ENCODE data around the gene TMEM38A.

The TMEM38A gene, protein sequence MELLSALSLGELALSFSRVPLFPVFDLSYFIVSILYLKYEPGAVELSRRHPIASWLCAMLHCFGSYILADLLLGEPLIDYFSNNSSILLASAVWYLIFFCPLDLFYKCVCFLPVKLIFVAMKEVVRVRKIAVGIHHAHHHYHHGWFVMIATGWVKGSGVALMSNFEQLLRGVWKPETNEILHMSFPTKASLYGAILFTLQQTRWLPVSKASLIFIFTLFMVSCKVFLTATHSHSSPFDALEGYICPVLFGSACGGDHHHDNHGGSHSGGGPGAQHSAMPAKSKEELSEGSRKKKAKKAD

DNA sequence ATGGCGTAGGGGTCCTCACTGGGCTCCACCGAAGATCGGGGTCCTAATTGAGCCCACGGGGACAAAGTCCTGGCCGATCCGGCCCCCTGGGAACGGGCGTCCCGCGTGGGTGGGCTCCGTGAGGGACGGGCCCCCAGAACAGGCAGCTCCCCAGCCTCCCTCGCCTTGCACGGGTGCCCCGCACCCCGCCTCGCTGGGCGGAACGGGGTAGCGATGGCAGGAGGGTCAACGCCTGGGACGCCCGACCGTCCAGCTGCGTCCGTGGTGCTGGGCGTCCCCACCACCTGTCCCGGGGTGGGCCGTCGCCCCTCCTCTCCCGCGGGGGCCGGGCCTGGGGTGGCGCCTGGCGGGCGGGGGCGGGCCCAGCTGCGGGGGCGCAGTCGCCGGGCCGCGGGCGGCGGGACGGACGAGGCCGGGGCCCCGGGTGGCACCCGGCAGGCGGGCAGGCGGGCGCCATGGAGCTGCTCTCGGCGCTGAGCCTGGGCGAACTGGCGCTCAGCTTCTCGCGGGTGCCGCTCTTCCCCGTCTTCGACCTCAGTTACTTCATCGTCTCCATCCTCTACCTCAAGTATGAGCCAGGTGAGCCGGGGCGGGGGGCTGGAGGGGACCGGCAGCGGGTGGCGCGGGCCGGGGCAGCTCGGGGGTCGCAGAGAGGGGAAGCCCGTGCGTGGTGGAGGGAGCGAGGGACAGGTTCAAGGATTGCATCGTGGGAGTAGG lies at the start of gene TMEM38A:
TSS of gene TMEM38A (plus strand) at position 377 of the 717 bp plus-strand sequence. CDS start at position 456, 79 bp downstream.
- DNase-seq: peak; percentile 2

GRCh38 chr19:16612636-16613035 lies 48.3 kb upstream of the TMEM38A start:
- no peak for DNase-seq

DNA sequence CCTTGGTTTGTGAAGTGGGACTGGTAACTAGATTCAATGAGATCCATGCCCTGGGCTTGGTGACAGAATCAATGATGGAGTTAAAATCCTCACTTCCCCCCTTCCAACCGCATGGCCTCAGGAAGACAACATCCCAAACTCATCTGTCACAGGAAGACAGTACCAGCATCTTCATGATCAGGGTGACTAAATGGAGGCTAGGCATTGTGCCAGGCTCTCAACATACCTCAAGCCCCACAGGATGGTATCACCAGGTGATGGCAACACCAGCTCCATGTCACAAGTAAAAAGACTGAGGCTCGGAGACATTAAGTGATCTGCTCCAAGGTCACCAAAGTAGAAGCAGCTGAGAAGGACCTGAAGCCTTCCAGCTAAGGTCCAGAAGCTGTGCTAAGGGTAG lies 47.1 kb upstream of the TMEM38A start:
- DNase-seq: no peak

GRCh38 chr19:16614941-16615340 lies 46.0 kb upstream of the TMEM38A start:
- no peak for DNase-seq

DNA sequence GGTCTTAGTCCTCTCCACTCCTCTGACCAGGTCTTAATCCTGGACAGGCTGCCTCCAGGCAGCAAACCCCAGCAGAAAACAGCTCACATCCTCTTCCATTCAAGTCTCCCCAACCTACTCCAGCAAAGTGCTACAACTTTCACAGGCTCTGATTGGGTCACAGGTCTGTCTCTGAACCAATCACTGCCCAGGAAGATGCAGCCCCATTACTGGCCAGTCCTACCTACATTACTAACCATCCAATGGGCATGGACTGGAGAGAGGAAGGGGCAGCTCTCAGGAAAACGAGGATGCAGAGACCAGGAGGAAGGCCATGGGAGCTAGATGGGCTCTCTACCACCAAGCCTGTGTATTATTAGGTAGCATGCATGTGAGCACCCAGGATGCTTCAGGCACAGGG lies 45.1 kb upstream of the TMEM38A start:
- DNase-seq: no peak

- DNase-seq: no peak
Observed at GRCh38 chr19:16618248-16618647, 42.7 kb upstream of the TMEM38A start.

GRCh38 chr19:16619457-16619856 lies 41.5 kb upstream of the TMEM38A start:
- no peak for DNase-seq

DNA sequence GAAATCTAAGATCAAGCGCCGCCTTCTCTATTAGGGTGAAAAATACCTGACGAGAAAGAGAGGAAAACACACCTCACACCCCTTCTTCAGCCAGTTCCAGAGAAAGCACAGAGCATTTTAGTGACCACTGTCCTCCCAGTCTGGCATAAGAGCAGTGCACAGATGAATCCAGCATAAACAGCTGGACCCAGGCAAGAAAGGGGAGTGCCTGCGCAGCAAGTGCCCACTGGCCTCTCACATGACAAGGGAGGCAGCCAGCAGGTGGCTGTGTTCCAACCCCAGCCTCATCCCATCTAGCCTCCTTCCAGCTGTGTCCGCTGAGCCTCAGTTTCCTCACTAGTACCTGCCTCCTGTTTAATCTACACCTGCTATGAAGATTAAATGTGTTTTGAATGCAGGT lies 40.9 kb upstream of the TMEM38A start:
- no peak for DNase-seq

GRCh38 chr19:16620584-16620983 lies 40.4 kb upstream of the TMEM38A start:
- DNase-seq: no peak

DNA sequence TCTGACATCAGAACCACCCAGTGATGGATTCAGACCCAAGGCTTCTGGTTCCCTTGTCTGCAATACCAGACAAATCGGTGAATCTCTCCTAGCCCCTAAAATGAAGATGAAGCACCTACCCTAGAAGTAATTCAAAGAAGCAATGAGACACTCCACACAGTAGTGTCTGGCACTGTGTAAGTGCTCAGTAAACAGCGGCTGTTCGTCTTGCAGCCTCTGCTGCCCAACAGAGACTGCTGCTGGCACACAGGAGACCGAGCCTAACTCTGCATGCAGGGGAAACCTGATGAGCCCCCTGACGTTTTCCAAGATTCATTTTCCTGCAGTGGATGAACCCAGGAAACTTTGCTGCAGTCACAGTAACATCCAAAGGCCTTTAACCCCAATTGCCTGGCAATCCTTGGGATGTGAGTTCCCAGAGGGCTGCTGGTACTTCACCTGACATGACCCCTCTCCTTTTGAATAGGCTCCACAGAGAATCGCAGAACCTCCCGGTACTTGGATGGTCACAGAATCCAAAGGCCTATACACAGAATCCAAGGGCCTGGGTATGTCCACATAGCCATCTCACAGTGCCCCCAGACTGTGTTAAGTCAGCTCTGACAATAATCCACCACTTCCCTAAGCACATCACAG lies 39.7 kb upstream of the TMEM38A start:
- DNase-seq: no peak

DNA sequence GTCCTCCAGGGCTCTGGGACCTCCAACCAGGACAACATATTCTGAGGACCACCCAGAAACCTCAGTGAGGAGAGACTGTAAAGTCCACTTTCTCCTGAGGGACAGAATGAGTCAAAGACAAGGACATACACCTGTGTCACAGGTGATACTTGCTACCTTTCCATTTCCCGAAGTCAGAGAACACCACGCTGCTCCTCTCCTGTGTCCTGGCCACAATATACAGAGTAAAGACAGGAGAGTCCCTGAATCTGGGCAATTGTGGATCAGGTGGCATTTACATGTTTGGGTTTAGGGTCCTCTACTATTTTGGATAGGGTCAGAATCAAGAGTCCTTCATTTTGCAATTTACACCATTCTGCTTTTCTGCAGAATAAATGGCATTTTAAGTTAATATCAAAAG lies 37.9 kb upstream of the TMEM38A start:
- DNase-seq: no peak

DNA sequence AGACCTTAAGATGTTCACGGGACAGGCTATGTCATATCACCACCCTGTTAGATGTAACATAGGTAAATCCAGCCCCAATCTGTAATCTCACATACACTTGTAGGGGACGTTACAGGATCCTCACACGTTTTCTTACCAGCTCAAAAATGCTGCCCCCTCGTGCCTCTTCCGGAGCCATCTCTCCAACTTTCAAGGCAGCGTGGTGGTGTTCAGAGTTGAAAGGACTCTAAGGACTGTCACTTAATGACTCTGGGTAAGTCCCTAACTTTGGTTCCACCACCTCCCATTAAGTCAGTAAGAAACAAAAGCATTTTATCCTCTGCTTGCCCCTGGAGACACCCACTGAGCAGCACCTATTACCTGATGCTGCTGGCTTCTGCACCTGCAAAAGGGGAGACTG lies 37.4 kb upstream of the TMEM38A start:
- DNase-seq: no peak

DNA sequence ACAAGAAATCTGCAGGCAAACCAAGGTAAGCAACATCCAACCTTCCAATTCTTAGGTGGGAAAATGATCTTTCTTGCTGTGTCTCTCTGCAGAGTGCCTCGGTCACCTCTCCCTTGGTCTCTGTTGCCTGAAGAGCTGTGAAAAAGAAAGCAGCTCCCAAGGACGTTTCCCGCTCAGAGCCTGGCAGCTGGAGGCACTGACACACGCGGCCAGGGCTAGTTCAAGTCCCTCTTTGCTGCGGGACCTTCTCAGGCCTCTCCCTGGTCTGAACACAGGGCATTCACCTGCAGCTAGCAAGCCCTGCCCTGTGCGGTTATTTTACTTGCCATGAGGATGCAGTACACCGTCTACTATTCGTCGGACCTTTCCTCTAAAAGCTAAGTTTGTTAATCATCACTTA lies 36.7 kb upstream of the TMEM38A start:
- no peak for DNase-seq

DNA sequence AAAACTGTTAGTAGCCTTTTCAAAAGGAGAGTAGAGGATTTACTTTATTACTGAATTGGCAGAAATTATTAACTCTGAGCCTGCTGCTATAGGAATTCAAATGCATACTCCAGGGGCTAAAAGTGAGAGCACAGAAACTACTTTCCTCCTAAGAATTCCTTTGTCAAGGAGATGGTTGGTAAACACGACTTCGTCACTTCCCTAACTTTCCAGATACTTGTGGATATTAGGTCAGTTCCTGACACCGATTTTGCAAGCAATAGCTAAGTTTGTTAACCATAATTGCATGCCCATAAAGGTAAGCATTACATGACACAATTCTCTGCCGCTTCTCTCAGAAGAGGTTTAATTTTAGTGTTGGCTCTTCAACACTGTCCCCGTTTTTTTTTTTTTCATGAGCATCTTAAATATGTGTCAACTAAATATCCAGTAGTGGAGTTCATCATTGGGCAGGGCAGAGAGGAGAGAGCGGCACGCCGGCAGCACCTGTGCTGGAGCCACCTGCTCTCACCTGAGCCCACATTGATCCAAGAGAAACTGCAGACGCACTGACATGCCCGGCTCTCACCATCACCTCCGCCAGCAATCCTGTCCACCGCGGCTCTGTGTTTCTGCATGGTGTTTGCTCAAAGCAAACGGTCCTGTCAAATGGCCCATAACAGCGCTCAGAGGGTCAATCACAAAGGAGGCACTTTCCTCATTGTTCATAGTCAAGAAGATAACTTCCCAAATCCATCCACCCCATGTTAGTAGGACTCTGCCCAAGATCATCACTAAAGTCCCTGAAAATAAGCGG lies 35.6 kb upstream of the TMEM38A start:
- no peak for DNase-seq

DNA sequence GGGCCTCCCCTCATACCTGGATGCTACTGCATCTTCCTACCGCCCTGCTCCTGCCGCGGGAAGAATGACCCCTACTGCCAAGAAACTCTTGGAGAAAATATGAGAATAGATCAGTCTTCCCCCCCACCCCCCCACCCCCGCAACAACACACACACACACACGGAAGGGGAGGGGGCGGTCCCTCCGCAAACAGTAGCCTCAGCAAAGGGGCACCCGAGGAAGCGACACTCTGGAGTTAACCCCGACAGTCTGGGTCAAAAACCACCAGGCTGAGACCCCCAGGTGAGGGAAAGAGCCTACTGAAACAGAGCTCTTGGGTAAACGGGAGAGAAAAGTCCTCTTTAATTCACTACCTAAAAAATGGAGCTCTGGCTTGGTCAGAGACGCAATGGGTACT lies 34.1 kb upstream of the TMEM38A start:
- no peak for DNase-seq

DNA sequence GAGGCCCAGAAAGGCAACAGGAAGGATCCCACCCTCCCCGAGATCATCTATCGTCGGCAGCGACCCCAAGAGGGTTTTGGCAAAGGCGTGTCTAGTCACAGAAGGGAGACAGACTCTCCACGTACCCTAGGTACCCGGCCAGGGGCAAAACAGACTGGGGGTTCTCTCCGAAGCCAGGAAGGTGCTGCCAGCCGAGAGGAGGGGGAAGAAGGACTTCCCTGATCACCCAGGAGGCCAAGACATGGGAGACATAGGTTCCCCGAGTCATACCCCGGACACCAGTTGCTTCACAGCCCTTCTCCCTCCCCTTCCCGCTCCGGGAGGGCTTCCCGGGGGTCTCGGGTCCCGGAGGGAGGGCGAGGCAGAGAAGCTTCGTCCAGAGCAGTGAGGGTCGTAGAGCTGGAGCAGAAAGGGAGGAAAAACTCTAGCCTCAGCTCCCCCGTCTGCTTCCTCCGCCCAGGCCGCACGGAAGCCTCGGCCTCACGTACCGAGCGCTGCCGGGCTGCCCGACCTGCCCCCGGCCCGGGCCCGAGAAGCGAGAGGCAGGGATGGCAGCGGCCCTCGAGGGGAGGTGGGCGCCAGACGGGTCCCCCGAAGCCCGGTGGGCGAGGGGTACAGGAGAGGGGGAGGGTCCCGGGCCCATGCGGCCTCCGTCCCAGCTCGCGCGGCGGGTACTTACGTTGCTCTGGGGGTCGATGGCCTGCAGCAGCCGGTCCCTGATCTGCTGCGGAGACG lies 33.6 kb upstream of the TMEM38A start:
- DNase-seq: peak; percentile 14

DNA sequence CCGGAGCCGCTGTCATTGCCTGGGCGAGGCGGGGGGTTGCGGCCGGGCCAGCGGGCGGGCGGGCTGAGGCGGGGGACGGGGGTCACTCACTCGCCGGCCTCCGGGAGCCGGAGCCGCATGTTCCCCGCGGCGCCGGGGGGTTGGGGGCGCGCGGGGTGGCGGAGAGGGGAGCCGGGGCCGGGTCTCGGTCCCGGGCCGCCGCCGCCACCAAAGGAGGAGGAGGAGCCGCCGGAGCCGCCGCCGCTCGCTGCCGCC lies 33.1 kb upstream of the TMEM38A start:
- DNase-seq: no peak

DNA sequence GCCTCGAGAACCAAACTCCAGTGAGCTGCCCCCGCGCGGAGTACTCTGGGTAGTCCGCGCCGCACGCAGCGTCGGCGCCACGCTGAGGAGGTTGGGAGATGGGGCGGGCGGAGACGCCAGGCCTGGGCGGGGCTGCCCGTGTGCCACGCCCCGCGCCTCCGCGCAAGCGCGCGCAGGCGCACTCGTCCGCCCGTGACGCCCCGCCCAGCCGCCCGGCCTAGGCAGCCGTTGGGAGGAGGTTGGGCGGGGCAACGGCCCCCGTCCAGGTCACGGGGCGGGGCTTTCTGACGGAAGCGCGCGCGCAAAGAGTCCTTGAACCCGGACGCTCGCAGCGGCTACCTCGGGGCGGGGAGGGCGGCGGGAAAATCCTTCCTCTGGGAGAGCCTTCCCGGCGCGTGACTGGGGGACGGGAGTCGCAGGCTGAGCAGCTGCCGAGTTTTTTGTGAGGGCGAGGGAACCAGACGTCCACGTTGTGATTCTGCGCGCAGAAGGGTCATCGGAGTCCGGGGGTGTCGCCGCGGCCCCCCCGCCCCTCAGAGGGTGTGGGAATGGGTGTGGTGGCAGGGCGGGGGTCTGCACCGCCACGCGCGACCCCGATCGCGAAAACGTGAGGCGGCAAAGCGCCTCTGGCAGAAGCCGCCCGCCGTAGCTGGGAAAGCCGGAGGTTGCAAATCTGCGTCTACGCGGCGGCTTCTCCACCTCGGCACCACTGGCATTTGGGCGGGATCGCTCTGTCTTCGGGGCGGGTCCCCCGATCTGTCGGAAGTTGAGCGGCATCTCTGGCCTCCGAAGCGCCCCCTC lies 32.6 kb upstream of the TMEM38A start, which contains the start of gene MED26:
TSS of gene MED26 (minus strand) at position 22 of the 801 bp plus-strand sequence. CDS start 261 bp downstream, outside the sequence.
- DNase-seq: peak; percentile 95

GRCh38 chr19:16628984-16629691 lies 31.8 kb upstream of the TMEM38A start:
- DNase-seq: peak; percentile 53

DNA sequence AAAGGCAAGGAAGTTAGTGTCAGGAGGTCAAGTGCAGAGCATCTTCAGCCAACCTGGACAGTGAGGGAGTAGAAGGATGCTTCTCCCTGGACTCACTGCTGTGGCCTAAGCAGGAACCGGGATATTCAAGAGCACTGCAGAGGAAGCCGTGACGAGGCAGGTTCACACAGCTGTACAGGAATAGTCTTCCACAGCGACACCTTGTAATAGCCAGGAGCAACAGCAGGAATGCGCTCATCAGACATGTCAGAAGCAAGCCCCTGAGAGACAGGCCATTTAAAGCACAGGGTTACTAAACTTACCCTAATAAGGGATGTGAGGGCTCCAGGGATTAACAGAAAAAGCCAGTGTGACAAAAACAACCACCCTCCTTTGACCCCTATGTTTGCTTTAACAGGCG lies 29.5 kb upstream of the TMEM38A start:
- no peak for DNase-seq

DNA sequence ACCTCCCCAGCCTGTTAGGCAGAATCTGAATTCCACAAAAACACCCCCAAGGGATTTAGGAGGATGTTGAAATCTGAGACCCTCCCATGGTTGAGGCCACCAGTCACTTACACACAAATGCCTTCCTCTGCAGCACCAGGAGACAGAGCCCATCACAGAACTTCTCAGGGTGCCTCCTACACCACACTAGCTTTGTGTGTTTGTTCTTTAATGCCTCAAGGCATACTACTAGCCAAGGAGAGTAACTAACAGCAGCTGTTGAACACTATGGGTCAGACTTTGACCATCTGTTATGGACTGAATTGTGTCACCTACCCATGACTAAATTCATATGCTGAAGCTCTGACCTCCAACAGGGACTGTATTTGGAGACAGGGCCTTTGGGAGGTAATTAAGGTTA lies 23.4 kb upstream of the TMEM38A start:
- DNase-seq: no peak

Data from NCI-H1092 treated with DMSO at 0.1 percent for 48 hours (cell line).